Stimulated activated CD4-positive, alpha-beta T cell treated with anti-CD3 and anti-CD28 coated beads, Interleukin-12 subunit alpha, Interleukin-12 subunit beta, amount 100 ng/mL, for 4 hours (primary cell): Measurements from ENCODE around the gene DYNLT5.
"Not testable (repeated sequence)": the region's sequence is repeated elsewhere in the genome, so short reads cannot be mapped to it uniquely, and the experiment has no call there.

Experiments used
- DNase-seq: peaks from one replicate; pipeline ENCODE4 v3.0.0-alpha.2; 2020

Gene DYNLT5

DNA sequence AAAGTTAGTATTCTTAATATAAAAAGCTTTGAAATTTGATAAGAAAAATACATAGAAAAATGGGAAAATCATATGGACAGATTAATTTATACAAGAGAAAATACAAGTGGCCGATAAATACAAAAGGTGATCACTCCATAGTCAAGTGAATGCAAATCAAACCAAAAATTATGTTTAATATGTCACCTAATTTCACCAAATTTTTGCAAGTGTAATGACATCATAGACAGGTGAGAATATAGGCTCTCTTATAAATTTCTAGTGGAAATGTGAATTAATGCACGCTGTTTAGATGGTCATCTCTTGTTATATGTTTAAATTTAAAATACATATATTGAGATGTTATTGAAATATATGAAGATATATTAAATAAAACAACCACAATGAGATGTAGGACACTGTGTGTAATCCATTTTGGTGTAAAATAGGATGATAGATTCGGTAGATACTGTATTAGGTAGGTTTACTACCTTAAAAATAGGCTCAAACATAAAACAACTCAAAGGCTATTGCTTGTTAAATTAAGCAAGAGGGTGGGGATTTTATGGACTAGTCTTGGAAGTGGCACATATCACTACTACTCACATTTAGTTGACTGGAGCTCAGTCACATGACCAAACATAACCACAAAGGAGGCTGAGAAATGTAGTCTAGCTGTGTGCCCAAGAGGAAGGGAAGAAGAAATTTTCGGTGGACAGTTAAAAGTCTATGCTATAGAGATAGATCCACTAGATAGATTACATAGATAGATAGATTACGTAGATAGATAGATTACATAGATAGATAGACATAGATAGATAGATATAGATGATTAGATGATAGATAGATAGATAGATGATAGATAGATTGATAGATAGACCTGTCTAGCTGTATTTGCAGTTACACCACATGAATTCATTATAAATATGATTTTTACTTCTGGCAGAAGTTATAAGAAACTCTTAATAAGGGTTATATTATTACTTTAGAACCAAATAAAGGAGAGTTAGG, 39.7 kb downstream of the DYNLT5 start:
- no peak for DNase-seq

DNA sequence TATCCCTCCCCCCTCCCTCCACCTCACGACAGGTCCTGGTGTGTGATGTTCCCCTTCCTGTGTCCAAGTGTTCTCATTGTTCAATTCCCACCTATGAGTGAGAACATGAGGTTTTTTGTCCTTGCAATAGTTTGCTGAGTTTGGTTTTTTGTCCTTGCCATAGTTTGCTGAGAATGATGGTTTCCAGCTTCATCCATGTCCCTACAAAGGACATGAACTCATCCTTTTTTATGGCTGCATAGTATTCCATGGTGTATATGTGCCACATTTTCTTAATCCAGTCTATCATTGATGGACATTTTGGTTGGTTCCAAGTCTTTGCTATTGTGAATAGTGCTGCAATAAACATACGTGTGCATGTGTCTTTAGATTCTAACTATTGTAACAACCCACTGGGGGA, 43.6 kb downstream of the DYNLT5 start:
- not testable (repeated sequence) for DNase-seq

DNA sequence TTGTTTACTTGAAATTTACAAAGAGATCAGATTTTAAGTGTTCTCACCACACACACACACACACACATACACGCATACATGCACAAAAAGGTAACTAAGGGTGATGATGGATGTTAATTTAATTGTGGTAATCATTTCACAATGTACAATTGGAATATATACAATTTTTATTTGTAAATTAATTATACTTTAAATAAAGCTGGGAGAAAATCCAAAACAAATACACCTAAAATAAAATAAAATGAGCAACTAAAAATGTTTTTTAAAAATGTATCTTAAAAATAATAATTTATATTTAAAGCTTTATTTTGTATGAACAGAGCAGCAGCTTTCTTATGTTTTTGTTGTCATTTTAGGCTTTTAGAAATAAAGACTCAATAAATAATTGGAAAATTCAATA, 57.0 kb downstream of the DYNLT5 start:
- no peak for DNase-seq

- no peak for DNase-seq
Observed at GRCh38 chr1:66809736-66810326, 57.6 kb downstream of the DYNLT5 start.

DNA sequence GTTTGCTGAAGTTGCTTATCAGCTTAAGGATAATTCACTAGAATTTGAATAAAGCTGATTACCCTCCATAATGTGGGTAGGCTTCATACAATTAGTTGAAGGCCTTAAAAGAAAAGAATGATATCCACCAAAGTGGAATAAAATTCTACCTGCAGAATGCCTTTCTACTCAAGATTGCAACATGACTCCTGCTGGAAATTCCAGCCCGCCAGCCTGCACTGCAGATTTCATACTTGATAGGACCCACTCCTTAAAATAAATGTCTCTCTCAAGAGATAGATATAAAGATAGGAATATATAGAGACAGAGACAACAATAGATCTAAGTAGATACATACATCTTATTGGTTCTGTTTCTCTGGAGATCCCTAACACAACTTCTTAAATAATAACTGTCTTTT, 72.5 kb downstream of the DYNLT5 start:
- DNase-seq = no peak
